HG02885 (cell line): ENCODE results near the gene STIM2.
"Not testable (repeated sequence)": the region's sequence is repeated elsewhere in the genome, so short reads cannot be mapped to it uniquely, and the experiment has no call there.

ENCODE experiments used
- ATAC-seq: cut with Tn5 transposase; IDR thresholded peaks from one replicate; pipeline ENCODE4 v1.9.1; 2021; ENCODE audit warnings: mild to moderate bottlenecking; ENCODE audit not compliant: unreplicated experiment, poor library complexity

STIM2 gene

DNA sequence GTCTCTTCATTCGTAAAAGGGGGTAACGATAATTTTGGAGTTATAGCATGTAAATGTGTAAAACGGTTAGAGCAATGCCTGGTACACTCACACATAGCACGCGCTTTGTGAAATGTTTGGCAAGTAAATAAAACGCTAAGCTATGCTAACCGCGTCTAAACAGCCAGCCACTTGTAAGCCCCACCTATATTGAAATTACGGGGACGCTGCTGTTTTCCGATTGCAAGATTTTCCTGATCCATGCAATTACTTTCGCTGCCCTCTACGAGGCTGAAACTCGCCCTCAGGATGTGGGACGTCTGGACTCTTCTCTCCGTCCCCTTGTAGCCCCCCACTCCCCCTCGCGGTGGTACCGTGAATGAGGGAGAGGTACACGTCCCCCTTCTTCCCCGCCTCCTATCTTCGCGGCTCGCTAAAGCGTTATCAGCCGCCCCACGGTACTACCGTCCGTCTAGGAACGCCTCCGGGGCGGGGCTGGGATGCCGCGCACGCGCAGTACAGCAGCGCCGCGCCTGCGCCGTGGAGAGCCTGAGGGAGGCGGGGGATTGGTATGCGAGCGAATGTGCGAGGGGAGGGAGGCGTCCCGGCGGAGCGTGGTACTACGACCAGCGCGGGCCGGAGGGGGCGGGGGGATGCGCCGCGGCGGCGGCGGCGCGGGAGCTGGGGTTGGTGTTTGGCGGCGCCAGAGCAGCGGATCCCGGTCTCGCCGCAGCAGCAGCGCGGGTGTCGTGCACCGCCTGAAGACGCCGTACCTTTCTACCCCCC is at the start of gene STIM2:
Gene STIM2, plus strand, starts transcription at position 685 of the 765 bp plus-strand sequence.
- ATAC-seq = peak; percentile 64

DNA sequence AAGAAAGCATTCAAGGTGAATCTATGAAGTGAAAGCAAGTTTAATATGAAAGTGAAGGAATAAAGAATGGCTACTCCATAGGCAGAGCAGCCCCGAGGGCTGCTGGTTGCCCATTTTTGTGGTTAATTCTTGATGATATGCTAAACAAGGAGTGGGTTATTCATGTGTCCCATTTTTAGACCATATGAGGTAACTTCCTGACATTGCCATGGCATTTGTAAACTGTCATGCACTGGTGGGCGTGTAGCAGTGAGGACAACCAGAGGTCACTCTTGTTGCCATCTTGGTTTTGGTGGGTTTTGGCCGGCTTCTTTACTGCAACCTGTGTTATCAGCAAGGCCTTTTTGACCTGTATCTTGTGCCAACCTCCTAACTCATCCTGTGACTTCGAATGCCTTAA is 49.1 kb upstream of the STIM2 start:
- ATAC-seq = not testable (repeated sequence)

DNA sequence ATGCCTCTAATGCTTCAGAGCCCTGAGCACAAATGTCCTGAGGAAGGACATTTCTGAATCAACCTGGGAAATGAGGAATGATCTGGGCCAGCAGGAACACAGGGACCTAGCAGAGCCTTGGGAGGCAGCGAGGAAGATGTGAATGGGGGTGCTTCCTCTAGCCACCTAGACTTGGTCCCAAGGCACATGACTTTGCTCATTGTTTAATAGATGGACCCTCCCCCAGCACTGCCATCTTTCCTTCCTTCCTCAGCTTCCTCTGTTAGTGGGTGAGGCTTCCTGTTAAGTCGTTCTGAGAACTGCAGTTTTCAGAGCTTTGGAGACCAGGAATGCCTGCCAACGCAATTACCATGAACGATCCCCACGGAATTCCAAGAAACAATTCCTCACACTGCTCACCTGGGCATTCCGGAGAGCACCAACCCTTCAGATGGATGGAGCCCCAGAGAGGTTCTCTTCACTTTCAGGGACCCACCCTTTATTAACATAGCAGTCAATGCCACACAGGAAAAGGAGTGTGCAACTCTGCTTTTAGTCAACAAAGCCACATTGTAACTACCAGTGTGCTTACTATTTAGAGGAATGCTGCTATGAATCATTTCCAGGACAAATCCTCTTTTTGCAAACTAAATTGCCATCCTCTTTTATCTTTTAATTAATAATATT is 48.5 kb upstream of the STIM2 start:
- no peak for ATAC-seq

GRCh38 chr4:26813698-26814097 is 46.9 kb upstream of the STIM2 start:
- no peak for ATAC-seq

GRCh38 chr4:26815199-26815598 is 45.4 kb upstream of the STIM2 start:
- ATAC-seq = no peak

DNA sequence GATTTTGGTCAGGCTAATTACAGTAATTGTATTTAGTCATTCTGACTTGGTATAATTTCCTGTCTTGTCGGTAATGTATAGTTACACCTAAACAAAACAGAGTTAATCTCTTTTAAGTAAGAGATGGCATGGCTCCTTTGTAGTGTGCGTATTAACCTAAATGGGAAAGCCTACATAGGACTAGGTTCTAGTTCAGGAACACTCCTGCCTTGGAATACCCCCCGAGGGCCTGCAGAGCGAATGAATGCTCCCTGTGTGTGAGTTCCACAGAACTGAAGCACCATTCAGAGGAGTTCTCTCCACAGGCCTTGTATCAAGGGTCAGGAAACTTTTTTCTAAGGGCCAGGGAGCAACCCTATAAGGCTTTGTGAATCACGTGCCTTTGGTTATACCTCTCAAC is 44.9 kb upstream of the STIM2 start:
- ATAC-seq = no peak

DNA sequence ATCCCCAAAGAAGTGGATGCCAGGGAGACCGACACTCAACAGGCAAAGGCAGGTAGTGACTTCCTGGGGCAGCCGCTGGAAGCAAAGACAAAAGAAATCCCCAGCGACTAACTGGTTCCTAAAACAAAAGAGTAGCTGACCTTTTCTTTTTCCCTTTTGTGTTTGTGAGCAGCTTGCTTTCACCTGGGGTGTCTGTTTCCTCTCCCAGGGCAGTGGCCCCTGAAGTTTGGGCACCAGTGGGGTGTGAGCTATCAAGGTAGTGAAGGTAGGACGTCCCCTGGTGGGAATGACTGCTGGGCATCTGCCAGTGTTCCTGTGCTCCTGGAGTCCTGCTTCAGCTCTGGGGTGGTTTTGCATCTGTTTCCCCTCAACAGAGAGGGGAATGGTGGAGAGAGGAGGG is 41.6 kb upstream of the STIM2 start:
- no peak for ATAC-seq

- ATAC-seq = peak; percentile 29
Measured at GRCh38 chr4:26819478-26820095, 41.1 kb upstream of the STIM2 start.

GRCh38 chr4:26820346-26820745 is 40.3 kb upstream of the STIM2 start:
- ATAC-seq = no peak

DNA sequence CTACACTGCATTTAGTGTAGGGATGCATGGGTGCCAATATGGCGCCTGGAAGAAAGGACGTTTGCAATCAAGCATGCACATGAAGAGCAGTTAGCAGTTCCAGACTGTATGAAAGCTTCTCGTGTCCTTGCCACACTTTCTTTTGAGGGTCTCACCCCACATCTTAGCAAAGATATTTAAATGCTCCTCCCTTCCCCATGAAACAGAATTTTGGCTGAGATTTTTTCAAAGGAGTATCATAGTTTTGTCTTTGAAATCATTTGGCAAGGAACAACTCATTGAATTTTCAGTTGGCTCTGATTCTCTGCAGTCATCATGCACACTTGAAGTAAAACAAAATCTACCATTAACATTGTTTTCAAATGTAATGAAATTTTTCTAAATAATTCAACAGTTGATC is 39.6 kb upstream of the STIM2 start:
- ATAC-seq = no peak

GRCh38 chr4:26821677-26822503 is 38.8 kb upstream of the STIM2 start:
- no peak for ATAC-seq

- ATAC-seq = peak; percentile 61
Measured at GRCh38 chr4:26822546-26822945, 38.1 kb upstream of the STIM2 start.

DNA sequence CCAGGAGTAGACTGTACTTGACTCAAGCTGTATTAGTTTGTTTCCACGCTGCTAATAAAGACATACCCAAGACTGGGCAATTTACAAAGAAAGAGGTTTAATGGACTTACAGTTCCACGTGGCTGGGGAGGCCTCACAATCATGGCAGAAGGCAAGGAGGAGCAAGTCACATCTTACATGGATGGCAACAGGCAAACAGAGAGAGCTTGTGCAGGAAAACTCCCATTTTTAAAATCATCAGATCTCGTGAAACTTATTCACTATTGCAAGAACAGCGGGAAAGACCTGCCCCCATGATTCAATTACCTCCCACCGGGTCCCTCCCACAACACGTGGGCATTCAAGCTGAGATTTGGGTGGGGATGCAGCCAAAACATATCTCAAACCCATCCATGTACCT is 37.7 kb upstream of the STIM2 start:
- ATAC-seq = not testable (repeated sequence)

- ATAC-seq = no peak
Measured at GRCh38 chr4:26823583-26823982, 37.1 kb upstream of the STIM2 start.

DNA sequence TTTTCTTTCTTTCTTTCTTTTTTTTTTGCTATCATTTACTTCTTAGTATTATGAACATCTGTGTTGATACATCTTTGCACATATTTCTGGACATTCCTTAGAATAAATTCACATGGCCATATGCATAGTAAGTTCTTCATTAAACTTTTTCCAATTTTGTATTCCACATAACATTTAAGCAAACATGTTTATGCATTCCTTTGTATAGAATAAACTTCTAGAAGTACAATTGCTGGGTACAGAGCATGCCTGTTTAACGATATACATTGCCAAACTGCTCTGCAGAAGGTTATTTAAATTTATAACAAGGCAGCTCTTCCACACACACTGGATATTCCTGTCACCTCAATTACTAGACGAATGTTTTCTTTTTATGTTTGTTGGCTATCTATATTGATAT is 36.0 kb upstream of the STIM2 start:
- no peak for ATAC-seq

GRCh38 chr4:26826721-26827120 is 33.9 kb upstream of the STIM2 start:
- ATAC-seq = peak; percentile 88

DNA sequence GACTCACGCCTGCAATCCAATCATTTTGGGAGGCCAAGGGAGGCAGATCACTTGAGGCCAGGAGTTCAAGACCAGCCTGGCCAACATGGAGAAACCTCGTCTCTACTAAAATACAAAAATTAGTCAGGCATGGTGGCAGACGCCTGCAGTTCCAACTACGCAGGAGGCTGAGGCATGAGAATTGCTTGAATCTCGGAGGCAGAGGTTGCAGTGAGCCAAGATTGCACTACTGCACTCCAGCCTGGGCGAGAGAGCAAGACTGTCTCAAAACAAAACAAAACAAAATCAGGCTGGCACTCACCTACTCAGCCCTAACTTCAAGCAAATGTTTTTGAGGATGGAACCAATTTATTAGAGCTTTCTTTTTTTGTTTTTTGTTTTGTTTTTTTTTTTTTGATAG is 33.3 kb upstream of the STIM2 start:
- ATAC-seq = not testable (repeated sequence)

DNA sequence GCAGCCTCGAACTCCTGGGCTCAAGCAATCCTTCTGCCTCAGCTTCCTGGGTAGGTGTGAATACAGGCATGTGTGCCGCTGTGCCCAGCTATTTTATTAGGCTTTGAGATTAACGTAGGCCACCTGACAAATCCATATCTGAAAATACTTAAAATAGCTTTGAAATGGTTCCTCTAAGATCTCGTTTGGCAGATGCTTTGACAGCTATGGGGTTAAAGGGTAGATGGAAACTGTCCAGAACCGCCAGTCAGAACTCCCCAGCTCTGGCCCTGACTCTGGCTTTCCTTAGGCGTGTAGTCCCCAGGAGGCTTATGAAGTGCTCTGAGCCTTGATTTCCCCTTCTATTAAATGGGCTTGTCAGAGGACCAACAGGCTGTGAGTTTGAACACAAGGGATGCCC is 32.8 kb upstream of the STIM2 start:
- no peak for ATAC-seq

GRCh38 chr4:26829018-26829417 is 31.6 kb upstream of the STIM2 start:
- ATAC-seq = no peak

- no peak for ATAC-seq
Measured at GRCh38 chr4:26830033-26830432, 30.6 kb upstream of the STIM2 start.

DNA sequence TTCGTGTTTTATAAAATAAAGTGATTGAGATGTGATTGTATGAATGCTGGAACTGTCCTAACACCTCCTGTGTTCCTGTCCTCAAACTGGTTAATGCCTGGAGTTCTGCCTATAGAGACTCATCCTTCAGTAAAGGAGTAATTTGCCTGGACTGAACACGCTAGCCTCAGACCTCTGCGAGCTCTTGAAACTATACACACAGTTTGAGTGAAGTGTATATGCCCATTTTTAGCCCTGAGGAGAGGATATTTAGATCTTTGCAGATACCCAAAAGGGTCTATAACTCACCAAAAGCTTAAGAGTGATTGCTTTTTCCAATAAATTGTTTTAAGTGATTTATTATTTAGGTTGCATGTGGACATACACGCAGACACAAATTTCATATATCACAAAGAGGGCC is 29.9 kb upstream of the STIM2 start:
- ATAC-seq = no peak
